GM19035 (cell line): ENCODE data around the gene CD300LB.

Experiments
- ATAC-seq: cut with Tn5 transposase; IDR thresholded peaks from one replicate; pipeline ENCODE4 v1.9.1; 2021; ENCODE audit not compliant: unreplicated experiment

The CD300LB gene

DNA sequence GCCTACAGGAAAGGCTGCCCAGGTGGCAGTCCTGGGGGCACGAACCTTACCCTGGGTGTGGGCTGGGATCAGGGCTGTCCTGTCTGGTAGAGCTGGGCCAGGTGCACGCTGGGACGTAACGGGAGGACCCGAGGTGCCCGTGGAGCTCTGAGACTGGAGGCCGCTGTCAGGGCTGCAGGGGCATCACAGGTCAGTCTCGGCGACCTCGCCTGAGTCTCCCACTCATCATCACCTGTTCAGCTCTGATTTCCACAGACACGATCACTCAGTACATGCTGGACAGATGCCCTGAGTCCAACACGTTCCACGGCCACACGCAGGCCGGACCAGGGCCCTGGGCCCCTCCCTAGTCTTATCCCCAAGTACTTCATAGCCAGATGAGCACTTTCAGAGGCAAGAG, 19.3 kb upstream of the CD300LB start:
- no peak for ATAC-seq

DNA sequence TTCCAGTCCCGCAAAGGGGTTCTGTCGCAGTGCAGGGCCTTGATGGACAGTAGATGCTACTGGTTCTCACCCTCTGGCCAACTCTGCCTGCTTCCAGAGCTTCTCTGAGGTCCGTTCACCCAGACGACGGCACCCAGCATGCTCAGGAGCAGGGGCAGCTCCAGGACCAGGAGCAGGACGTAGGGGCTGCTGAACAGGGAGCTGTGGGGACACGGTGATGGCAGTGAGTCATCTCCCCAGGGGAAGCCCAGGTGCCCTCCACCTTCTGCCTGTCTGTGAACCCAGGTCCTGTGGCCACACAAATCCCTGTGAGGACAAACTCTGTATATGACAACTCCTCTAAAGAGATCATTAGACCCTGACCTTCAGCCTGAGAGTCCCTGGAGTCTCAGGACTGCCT, 18.1 kb upstream of the CD300LB start:
- ATAC-seq = no peak

DNA sequence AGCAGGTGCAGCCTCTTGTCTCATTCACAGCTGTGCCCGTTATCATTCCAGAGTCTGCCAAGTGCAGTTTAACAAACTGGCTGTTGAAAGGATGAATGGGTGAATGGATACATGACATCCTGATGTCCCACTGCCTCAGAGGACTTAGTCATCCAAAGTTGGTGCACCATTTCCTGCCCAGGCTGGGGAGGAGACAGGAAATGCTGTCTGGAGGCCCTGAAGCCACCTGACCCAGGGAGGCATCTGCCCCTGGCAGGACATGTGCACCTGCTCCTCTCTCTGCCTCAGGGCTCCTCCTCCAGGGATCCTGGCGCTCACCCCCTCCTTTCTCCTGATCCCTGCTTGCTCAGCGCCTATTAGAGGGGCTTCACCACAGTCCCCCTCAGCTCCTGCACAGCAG, 16.5 kb upstream of the CD300LB start:
- no peak for ATAC-seq

- ATAC-seq = no peak
These were observed 16.0 kb upstream of the CD300LB start for GRCh38 chr17:74547264-74547663.

DNA sequence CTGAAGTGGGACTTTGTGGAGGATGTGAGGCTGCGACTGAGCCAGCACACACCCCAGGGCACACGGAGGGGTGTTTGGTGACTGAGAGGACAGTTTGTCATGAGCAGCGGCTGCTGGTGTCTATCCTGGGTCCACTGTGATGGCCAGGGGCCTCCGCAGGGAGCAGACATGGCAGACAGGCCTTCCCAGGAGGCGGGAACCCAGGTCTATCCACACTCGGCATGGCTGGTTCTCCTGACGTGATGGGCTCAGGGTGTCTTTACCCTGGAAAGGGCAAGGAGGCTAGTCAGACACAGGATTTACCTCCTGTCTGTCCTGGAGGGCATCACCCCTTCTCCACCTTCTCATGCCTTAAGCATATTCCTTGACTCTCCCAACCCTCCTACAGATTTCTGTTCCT, 15.3 kb upstream of the CD300LB start:
- no peak for ATAC-seq

DNA sequence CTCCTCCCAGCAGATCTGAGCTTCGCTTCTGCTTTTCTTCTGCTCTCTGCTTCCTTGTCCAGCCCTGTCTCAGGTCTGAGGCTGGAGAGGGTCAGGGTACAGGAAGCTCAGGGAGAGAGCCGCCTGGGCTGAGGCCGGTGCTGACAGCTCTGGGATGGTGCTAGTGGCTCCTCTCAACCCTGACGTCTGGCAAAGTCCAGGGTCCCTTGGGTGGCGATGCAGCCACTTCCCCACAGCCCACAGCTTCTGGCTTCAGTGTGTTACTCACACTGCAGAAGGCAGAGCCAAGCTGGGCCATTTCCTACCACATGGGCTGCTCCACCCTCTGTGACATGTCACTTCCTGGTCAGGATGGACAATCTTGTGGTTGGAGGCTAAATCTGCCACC, 14.6 kb upstream of the CD300LB start, which contains the start of gene CD300C:
TSS of gene CD300C (minus strand) at position 273 of the 388 bp plus-strand sequence. CDS start 333 bp downstream, outside the sequence.
- ATAC-seq = no peak

DNA sequence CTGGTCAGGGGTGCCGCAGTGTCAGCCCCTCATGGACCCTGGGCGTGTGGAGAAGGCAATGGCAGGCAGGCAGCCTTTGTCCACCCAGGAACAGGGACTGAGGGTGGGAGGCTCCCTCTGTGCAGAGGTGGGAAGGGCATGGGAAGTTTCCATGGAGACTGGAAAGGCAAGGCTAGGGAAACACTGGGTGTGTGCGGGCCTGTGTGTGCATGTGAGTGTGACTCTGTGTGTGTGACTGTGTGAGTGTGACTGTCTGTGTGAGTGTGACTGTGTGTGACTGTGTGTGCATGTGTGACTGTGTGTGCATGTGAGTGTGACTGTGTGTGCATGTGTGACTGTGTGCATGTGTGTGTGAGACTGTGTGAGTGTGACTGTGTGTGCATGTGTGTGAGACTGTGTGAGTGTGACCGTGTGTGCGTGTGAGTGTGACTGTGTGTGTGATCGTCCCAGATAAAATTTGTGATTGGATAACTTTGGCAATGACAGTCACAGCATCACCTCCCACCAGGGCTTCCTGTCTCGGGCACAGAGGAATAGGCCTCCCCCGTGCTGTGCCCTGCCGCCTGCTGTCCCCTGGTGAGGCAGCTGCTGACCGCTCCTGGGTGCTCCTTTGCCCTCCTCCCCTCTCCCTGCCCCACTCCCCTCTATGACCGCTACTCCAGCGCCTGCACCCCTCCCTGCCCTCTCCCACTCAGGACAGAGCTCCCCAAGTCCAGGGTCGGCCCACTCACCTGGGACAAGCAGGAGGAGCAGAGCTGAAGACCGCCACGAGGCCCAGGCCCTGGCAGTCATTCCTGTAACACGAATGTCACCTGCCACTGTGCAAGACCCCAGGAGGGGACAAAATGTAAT, 13.9 kb upstream of the CD300LB start:
- no peak for ATAC-seq

- no peak for ATAC-seq
These were observed 12.9 kb upstream of the CD300LB start for GRCh38 chr17:74543891-74544760.

- no peak for ATAC-seq
These were observed 12.1 kb upstream of the CD300LB start for GRCh38 chr17:74543406-74543805.

DNA sequence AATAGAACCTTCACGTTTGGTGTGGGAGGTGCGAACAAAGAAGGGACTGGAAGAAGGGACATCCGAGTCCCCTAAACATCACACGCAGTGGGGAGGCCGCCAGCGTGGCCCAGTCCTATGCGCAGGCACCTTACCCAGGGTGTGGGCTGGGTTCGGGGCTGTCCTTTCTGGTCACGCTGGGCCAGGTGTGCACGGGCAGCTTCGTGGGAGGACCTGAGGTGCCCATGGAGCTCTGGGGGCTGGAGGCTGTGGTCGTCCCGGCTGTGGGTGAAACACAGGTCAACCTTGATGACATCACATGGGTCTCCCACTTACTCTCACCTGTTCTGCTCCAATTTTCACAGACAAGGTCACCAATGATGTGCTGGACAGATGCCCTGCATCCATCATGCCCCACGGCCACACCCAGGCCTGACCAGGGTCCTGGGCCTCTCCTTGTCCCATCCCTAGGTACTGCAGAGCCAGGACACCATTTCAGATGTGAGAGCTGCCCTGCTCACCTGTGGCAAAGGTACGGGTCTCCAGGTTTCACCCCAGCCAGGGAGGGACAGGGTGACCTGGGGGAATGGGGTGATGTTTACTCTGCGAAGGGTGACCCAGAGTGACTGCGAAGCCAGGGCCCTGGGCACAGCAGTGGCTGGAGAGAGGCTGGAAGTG, 11.6 kb upstream of the CD300LB start:
- no peak for ATAC-seq

- no peak for ATAC-seq
These were observed 10.9 kb upstream of the CD300LB start for GRCh38 chr17:74542166-74542565.

DNA sequence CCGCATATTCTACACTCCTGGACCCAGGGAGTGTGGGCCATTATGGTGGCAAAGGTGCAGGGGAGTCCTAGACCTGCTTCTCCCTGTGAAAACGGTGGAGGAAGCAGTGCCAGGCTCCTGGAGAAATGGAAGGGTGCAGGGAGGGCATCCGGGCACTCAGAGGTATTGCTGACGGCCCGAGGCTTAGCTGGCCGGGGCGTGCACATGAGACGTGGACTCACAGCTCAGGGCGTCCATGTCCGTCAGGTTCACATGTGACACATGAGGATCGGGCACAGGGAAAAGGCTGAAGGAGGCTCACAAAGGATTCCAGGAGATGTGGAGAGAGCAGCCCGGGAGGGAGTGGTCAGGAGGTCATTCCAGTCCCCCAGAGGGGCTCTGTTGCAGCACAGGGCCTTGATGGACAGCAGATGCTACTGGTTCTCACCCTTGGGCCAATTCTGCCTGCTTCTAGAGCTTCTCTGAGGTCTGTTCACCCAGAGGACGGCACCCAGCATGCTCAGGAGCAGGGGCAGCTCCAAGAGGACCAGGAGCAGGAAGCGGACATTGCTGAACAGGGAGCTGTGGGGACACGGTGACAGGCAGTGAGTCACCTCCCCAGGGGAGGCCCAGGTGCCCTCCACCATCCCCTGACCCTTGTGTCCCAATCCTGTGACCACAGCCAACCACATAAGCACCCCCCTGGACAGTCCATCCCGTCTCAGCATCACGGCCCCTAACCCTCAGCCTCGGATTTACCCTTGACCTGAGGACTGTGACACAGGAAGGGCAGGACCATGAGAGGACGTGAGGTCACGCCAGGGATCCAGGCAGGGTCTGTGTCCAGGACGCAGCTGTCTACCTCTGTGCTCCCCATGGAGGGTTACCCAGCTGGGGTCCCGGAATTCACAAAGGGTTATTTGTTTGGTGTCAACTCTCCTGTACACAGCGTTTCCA, 10.2 kb upstream of the CD300LB start:
- no peak for ATAC-seq

- no peak for ATAC-seq
These were observed 8.1 kb upstream of the CD300LB start for GRCh38 chr17:74539281-74539820.

GRCh38 chr17:74536890-74537289, 5.6 kb upstream of the CD300LB start:
- ATAC-seq = no peak

DNA sequence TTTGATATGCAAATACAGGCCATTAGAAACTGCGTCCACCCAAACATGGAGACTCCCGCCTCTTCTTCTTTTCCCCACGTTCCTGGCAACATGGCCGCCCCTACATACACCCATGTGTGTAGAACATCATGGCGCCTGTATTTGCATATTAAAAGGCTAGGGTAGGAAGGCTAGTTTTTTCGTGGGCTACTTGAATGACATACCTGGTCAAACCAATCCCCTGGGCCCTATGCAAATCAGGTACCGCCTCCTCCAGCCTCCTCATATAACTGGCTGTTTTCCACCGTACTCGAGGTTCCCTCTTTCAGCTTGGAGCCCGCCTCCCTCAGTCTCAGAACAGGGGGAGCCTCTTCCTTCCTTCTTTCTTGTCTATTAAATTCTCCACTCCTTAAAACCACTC, 840 bp upstream of the CD300LB start:
- no peak for ATAC-seq

- ATAC-seq = no peak
These were observed 484 bp downstream of the CD300LB start for GRCh38 chr17:74530831-74531150.

DNA sequence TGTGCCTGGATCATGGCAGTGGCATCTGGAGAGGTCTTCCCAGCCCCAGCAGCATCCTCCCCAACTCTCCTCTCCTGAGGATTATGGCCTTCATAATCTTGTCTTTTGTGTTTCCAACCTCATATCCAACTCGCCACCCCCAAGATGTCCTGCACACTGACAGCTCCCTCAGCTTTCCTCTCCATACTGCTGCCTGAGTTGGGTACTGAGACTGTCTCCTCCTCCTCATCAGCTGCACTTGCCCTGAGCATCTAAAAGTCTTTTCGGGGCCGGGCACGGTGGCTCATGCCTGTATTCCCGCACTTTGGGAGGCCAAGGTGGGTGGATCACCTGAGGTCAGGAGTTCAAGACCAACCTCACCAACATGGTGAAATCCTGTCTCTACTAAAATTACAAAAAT, 2.0 kb downstream of the CD300LB start:
- no peak for ATAC-seq

DNA sequence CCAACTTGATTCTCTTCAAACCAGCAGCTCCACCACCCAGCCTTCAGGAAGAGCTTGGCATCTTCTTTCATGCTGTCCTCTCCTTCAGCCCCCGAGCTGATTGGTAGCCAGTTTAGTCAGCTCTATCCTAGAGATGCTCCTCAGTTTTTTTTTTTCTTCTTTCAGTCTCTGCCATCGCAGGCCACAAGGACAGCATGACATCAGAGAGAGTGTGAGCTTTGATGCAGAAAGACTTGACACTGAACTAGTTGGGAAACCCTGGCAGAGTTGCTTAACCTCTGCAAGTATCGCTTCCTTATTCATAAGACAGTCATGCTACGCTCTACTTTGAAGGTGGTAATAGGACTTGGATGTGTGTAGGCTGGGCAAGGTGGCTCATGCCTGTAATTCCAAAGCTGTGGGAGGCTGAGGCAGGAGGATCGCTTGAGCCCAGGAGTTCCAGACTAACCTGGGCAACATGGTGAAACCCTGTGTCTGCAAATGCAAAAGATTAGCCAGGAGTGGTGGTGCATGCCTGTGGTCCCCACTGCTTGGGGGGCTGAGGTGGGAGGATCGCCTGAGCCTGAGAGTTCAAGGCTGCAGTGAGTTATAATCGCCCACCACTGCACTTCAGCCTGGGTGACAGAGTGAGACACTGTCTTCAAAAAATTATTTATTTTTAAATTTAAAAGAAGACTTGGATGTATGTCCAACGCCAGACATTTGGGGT, 2.6 kb downstream of the CD300LB start:
- no peak for ATAC-seq

- ATAC-seq = no peak
These were observed 3.5 kb downstream of the CD300LB start for GRCh38 chr17:74527756-74528155.

- no peak for ATAC-seq
These were observed 4.2 kb downstream of the CD300LB start for GRCh38 chr17:74527081-74527480.
